ENCODE results near the gene DCAF11. TPM values are rescaled to one million over a fixed set of nuclear protein-coding genes. Genes with fewer than 3 reads are reported as not detected.

The DCAF11 gene
- total and polyA plus RNA-seq, 2 donors (not counting 1 experiment from before 2014, with no cell fraction given), result 64.5 to 96.3 TPM

DNA sequence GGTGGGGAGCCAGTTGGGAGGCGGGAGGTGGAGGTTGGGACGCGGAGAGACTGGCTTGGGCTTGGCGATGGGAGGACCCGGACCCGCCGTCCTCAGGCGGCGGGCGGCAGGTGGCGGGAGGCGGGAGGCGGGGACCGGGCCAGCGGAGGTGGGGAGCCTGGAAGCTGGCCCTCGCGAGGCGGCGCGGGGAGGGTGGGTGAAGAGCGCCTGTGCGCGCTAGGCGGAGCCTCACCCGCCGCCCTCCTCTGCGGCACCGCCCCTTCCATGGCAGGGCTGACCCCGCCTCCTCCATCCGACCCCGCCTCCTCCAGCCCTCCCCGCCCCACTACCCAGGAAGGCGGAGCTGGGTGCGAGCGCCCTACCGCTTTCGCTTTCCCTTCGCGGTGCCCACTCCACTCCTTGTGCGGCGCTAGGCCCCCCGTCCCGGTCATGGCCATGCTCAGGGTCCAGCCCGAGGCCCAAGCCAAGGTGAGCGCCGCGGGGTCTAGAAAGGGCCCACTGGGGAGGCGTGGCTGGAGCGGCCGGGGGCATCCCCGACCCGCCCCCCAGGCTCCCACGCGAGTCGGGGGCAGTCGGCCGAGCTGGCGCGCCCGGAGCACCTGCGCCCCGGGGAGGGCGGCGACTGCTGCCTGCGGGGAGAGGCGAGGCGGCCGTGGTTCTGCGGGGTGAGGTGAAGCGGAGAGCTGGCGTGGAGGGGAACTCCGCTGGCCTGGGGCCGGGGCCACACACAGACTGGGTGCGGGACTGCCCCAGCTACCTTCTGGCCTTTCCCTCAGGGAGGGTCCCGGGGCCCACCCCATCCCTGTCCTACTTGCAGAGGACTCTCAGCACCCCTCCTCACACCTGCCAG is 21.5 kb downstream of the DCAF11 start, which contains the start of gene PSME1:
PSME1 (plus strand) TSS at position 361 of the 850 bp plus-strand sequence; CDS start at position 430, 69 bp downstream.
- Mint-ChIP-seq H3K27me3 (no peaks in the 10 kb centered on the region), H3K4me3 (peak within 1 kb of the TSS; percentile 92), H3K9me3 (ENCODE audit: insufficient read depth) (no peaks in the 10 kb centered on the region), H3K27ac (peak within 1 kb of the TSS; percentile 94), H3K4me1 (peaks cover 57% of the 10 kb centered on the region)
- ATAC-seq (ENCODE audit: low read depth) (peak; percentile 97), DNase-seq (peak; percentile 96)
- peaks cover 16% of the 10 kb centered on the region for H4K20me1 ChIP-seq (ENCODE audit: control insufficient read depth, insufficient read depth, low read length, poor library complexity, severe bottlenecking)
- H3K27me3 ChIP-seq (replicated peaks in 1 of 4; ENCODE audit: control extremely low read depth in 1 of 4, control insufficient read depth in 3 of 4, insufficient read depth in 4 of 4, low read length in 3 of 4), result no peaks in the 10 kb centered on the region
- POLR2A ChIA-PET, result interaction anchor here (0.5 to 3.3 kb wide), 19 partner anchors 9 to 295 kb away, joined by 3 to 49 read pairs (median 3); partner anchors contain the start of genes CHMP4A, DCAF11, IPO4 and IRF9
- peak within 1 kb of the TSS; percentile 96 for H2AFZ ChIP-seq (ENCODE audit: insufficient read depth, low read depth, low read length, poor library complexity, severe bottlenecking)
- H3K79me2 ChIP-seq (ENCODE audit: control insufficient read depth, insufficient read depth, low read length), result peaks cover 51% of the 10 kb centered on the region
- intact Hi-C loops (cut with micrococcal nuclease), result loop anchor here (1.0 to 2.0 kb wide), 6 partner anchors 10 to 106 kb away; partner anchors contain the start of genes DCAF11, IRF9, NRL and PCK2
- H3K4me2 ChIP-seq (replicated peaks; ENCODE audit: low read depth, low read length, poor library complexity, severe bottlenecking), result peak within 1 kb of the TSS; percentile 90
- no peak for TF ChIP-seq EZH2 (IDR thresholded peaks at IDR 0.05; ENCODE audit: borderline replicate concordance, insufficient read depth, low read depth, low read length, poor library complexity, severe bottlenecking)
- TF ChIP-seq, protein P1, sequence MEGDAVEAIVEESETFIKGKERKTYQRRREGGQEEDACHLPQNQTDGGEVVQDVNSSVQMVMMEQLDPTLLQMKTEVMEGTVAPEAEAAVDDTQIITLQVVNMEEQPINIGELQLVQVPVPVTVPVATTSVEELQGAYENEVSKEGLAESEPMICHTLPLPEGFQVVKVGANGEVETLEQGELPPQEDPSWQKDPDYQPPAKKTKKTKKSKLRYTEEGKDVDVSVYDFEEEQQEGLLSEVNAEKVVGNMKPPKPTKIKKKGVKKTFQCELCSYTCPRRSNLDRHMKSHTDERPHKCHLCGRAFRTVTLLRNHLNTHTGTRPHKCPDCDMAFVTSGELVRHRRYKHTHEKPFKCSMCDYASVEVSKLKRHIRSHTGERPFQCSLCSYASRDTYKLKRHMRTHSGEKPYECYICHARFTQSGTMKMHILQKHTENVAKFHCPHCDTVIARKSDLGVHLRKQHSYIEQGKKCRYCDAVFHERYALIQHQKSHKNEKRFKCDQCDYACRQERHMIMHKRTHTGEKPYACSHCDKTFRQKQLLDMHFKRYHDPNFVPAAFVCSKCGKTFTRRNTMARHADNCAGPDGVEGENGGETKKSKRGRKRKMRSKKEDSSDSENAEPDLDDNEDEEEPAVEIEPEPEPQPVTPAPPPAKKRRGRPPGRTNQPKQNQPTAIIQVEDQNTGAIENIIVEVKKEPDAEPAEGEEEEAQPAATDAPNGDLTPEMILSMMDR (IDR thresholded peaks at IDR 0.05), result no peak
- peaks cover 0 to 27% of the 10 kb centered on the region in 2 experiments for H3K36me3 ChIP-seq (replicated peaks in 1 of 2; ENCODE audit: control extremely low read depth in 1 of 2, control insufficient read depth in 1 of 2, extremely low read depth in 1 of 2, insufficient read depth in 2 of 2, low read length in 1 of 2)
- H3K4me3 ChIP-seq (ENCODE audit: control extremely low read depth in 1 of 5, extremely low read depth in 1 of 5, insufficient read depth in 1 of 5, low read depth in 2 of 5, low read length in 4 of 5), result peak within 1 kb of the TSS; percentile 54 to 96 (median 78)
- WGBS (ENCODE audit: insufficient coverage), result under 1% methylated on average over 67 of the region's 75 CpGs
- peak within 1 kb of the TSS; percentile 97 for H3K9ac ChIP-seq (ENCODE audit: low read length)
- peaks cover 33 to 44% of the 10 kb centered on the region in 2 donors for H3K4me1 ChIP-seq (ENCODE audit: control insufficient read depth in 2 of 2, insufficient read depth in 2 of 2, low read length in 2 of 2)
- H3K27ac ChIP-seq (ENCODE audit: low read length in 2 of 2), result peak within 1 kb of the TSS; percentile 87 to 97
- H3K9me3 ChIP-seq (ENCODE audit: control extremely low read depth in 1 of 3, control insufficient read depth in 2 of 3, insufficient read depth in 1 of 3, low read length in 2 of 3), result no peaks in the 10 kb centered on the region
- CTCF ChIA-PET, result interaction anchor here (0.7 to 4.6 kb wide), 11 partner anchors 9 to 197 kb away, joined by 3 to 43 read pairs (median 6); partner anchors contain the start of genes DCAF11, IRF9, MDP1 and NRL
